Fibroblast of lung (primary cell): ENCODE results near the gene MACROD1. TPM values are rescaled to one million over a fixed set of nuclear protein-coding genes. Genes with fewer than 3 reads are reported as not detected.

Experiments
- DNase-seq, 2 donors: peaks; one replicate each; pipeline versions ENCODE4 v3.0.0 to v3.0.0-alpha.2; 2010; ENCODE audit warnings: low read depth in 2 of 2
- H2AFZ ChIP-seq: 2 replicates; pipeline ENCODE4 v1.5.1; 2012; ENCODE audit warnings: low read length, control low read depth, inconsistent platforms
- H3K27ac ChIP-seq: 2 replicates; pipeline ENCODE4 v1.5.1; 2011; ENCODE audit warnings: low read length, control low read depth; ENCODE audit not compliant: insufficient read depth
- H3K27me3 ChIP-seq: 2 replicates; pipeline ENCODE4 v1.5.1; 2011; ENCODE audit warnings: mild to moderate bottlenecking, low read length; ENCODE audit not compliant: control insufficient read depth, insufficient read depth
- H3K36me3 ChIP-seq: 2 replicates; pipeline ENCODE4 v1.5.1; 2011; ENCODE audit warnings: low read length; ENCODE audit not compliant: control insufficient read depth, insufficient read depth
- H3K4me1 ChIP-seq: 2 replicates; pipeline ENCODE4 v1.5.1; 2011; ENCODE audit warnings: low read length; ENCODE audit not compliant: control insufficient read depth, insufficient read depth; ENCODE audit errors: extremely low read depth
- H3K4me2 ChIP-seq: 2 replicates; pipeline ENCODE4 v1.5.1; 2011; ENCODE audit warnings: low read length, control low read depth; ENCODE audit not compliant: insufficient read depth; ENCODE audit errors: extremely low read depth
- H3K4me3 ChIP-seq, 4 experiments: fragments of 200-600 bp in 1 of 4; sonication (generic) in 1 of 4; replicated peaks in 1 of 4; 2 replicates each; pipeline ENCODE4 v1.5.1; 2011 to 2016; ENCODE audit warnings: low read length in 4 of 4, low read depth in 3 of 4, mild to moderate bottlenecking in 3 of 4, control low read depth in 2 of 4, inconsistent platforms in 1 of 4, mixed read lengths in 1 of 4; ENCODE audit not compliant: insufficient read depth in 1 of 4; ENCODE audit errors: control extremely low read depth in 1 of 4
- H3K79me2 ChIP-seq: 2 replicates; pipeline ENCODE4 v1.5.1; 2012; ENCODE audit warnings: mild to moderate bottlenecking, low read length, inconsistent platforms; ENCODE audit not compliant: control insufficient read depth, insufficient read depth
- H3K9ac ChIP-seq: 2 replicates; pipeline ENCODE4 v1.5.1; 2011; ENCODE audit warnings: mild to moderate bottlenecking, low read length, control low read depth; ENCODE audit not compliant: insufficient read depth
- H3K9me3 ChIP-seq: 2 replicates; pipeline ENCODE4 v1.5.1; 2012; ENCODE audit warnings: low read depth, low read length; ENCODE audit not compliant: control insufficient read depth, insufficient read depth
- H4K20me1 ChIP-seq: 2 replicates; pipeline ENCODE4 v1.5.1; 2011; ENCODE audit warnings: low read length; ENCODE audit not compliant: control insufficient read depth, insufficient read depth; ENCODE audit errors: extremely low read depth
- CTCF ChIP-seq, 2 donors: IDR thresholded peaks in 1 of 2; conservative IDR thresholded peaks in 1 of 2; 1 replicate in 1 of 2; 2 replicates in 1 of 2; pipeline ENCODE4 v1.5.1; 2011 to 2012; ENCODE audit warnings: low read length in 2 of 2, control low read depth in 1 of 2, inconsistent platforms in 1 of 2, low read depth in 1 of 2, mild to moderate bottlenecking in 1 of 2
- EZH2 ChIP-seq: IDR thresholded peaks from 2 replicates; pipeline ENCODE4 v1.5.1; 2012; ENCODE audit warnings: low read length, control low read depth, mild to moderate bottlenecking; ENCODE audit errors: missing control alignments
- polyA plus RNA-seq, 2 donors: library from polyadenylated mRNA; depleted of rRNA in 1 of 2; stranded (reverse) in 1 of 2; unstranded in 1 of 2; fragments of >200 nt; gene quantifications; 2 replicates each; pipeline ENCODE4 v1.2.1, GENCODE V29; 2011 to 2012; ENCODE audit warnings: missing spikeins in 1 of 2
- total RNA-seq: library from RNA; depleted of rRNA; stranded (reverse); fragments of >200 nt; gene quantifications from 2 replicates; pipeline ENCODE4 v1.2.1, GENCODE V29; 2014

Gene MACROD1
- total and polyA plus RNA-seq, 2 donors (not counting 1 experiment from before 2014, with no cell fraction given), result 8.8 to 24.8 TPM

GRCh38 chr11:63997801-63998337 lies 168.0 kb downstream of the MACROD1 start:
- Histone ChIP-seq H3K27me3 (no peaks in the 10 kb centered on the region), H3K4me2 (no peak overlapping the region), H3K4me3 (no peak overlapping the region), H3K36me3 (peaks cover 13% of the 10 kb centered on the region), H4K20me1 (no peaks in the 10 kb centered on the region), H2AFZ (no peak overlapping the region), H3K4me1 (peaks cover 2% of the 10 kb centered on the region), H3K9ac (no peak overlapping the region), H3K9me3 (no peaks in the 10 kb centered on the region), H3K79me2 (no peaks in the 10 kb centered on the region), H3K27ac (no peak overlapping the region)
- DNase-seq, result no peak
- no peak for TF ChIP-seq CTCF (conservative IDR thresholded peaks at IDR 0.05 in 1 of 2, IDR thresholded peaks at IDR 0.05 in 1 of 2; ENCODE audit: low read depth in 1 of 2, low read length in 2 of 2)
- no peak for TF ChIP-seq EZH2

- H3K4me2 ChIP-seq, result no peak overlapping the region
- no peaks in the 10 kb centered on the region for H3K79me2 ChIP-seq
- H3K9ac ChIP-seq, result no peak overlapping the region
- no peaks in the 10 kb centered on the region for H4K20me1 ChIP-seq
- no peak overlapping the region for H3K4me3 ChIP-seq
- H3K4me1 ChIP-seq, result peaks cover 2% of the 10 kb centered on the region
- no peak for DNase-seq
- no peaks in the 10 kb centered on the region for H3K9me3 ChIP-seq
- no peak overlapping the region for H2AFZ ChIP-seq
- H3K27me3 ChIP-seq, result no peaks in the 10 kb centered on the region
- TF ChIP-seq CTCF (conservative IDR thresholded peaks at IDR 0.05 in 1 of 2, IDR thresholded peaks at IDR 0.05 in 1 of 2; ENCODE audit: low read depth in 1 of 2, low read length in 2 of 2) (no peak), EZH2 (no peak)
- peaks cover 13% of the 10 kb centered on the region for H3K36me3 ChIP-seq
- no peak overlapping the region for H3K27ac ChIP-seq
Observed at GRCh38 chr11:63997104-63997700, 168.7 kb downstream of the MACROD1 start.

GRCh38 chr11:63996512-63996911 lies 169.4 kb downstream of the MACROD1 start:
- Histone ChIP-seq H3K36me3 (peaks cover 15% of the 10 kb centered on the region), H4K20me1 (no peaks in the 10 kb centered on the region), H3K4me3 (no peak overlapping the region), H3K27ac (no peak overlapping the region), H3K9ac (no peak overlapping the region), H3K79me2 (peaks cover 2% of the 10 kb centered on the region), H2AFZ (no peak overlapping the region), H3K4me1 (peaks cover 2% of the 10 kb centered on the region), H3K27me3 (no peaks in the 10 kb centered on the region), H3K4me2 (no peak overlapping the region), H3K9me3 (no peaks in the 10 kb centered on the region)
- TF ChIP-seq CTCF (conservative IDR thresholded peaks at IDR 0.05 in 1 of 2, IDR thresholded peaks at IDR 0.05 in 1 of 2; ENCODE audit: low read depth in 1 of 2, low read length in 2 of 2), result no peak
- TF ChIP-seq EZH2, result no peak
- DNase-seq, result no peak
